Measurements from ENCODE around the gene EDA.
A peak's percentile ranks its signal among the peaks of the same experiment; 100 is the strongest.

Gene EDA

DNA sequence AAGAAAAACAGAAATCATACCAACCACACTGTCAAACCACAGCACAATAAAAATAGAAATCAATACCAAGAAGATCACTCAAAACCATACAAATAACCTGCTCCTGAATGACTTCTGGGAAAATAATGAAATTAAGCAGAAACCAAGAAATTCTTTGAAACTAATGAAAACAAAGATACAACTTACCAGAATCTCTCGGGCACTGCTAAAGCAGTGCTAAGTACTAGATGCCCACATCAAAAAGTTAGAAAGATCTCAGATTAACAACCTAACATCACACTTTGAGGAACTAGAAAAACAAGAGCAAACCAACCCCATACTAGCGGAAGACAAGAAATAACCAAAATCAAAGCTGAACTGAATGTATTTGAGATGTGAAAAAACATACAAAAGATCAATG is 400.6 kb downstream of the EDA start:
- TF ChIP-seq, protein P1, sequence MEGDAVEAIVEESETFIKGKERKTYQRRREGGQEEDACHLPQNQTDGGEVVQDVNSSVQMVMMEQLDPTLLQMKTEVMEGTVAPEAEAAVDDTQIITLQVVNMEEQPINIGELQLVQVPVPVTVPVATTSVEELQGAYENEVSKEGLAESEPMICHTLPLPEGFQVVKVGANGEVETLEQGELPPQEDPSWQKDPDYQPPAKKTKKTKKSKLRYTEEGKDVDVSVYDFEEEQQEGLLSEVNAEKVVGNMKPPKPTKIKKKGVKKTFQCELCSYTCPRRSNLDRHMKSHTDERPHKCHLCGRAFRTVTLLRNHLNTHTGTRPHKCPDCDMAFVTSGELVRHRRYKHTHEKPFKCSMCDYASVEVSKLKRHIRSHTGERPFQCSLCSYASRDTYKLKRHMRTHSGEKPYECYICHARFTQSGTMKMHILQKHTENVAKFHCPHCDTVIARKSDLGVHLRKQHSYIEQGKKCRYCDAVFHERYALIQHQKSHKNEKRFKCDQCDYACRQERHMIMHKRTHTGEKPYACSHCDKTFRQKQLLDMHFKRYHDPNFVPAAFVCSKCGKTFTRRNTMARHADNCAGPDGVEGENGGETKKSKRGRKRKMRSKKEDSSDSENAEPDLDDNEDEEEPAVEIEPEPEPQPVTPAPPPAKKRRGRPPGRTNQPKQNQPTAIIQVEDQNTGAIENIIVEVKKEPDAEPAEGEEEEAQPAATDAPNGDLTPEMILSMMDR (IDR thresholded peaks at IDR 0.05; ENCODE audit: low read depth, low read length), result no peak
- no peak for DNase-seq (ENCODE audit: extremely low read depth, low read depth)

DNA sequence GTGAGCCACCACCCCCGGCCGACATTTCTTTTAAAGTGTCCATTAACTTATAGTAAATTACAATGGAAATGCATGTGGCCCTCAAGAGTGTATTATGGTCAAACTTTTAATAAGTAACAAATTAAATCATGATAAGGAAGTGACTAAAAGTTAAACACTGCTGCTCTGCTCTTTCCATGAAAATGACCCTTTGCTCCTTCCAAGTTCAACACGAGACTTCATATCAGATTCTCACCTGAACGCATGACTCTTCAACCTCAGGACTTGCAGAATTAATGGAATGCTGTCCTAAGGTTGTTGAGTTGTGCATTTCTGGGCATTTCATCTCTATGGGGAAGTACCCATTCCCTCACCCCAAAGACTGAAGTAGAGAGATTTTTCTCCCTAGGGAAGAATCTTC is 406.7 kb downstream of the EDA start:
- no peak for DNase-seq (ENCODE audit: extremely low read depth, low read depth)
- TF ChIP-seq, protein P1 (IDR thresholded peaks at IDR 0.05; ENCODE audit: low read depth, low read length), result no peak

DNA sequence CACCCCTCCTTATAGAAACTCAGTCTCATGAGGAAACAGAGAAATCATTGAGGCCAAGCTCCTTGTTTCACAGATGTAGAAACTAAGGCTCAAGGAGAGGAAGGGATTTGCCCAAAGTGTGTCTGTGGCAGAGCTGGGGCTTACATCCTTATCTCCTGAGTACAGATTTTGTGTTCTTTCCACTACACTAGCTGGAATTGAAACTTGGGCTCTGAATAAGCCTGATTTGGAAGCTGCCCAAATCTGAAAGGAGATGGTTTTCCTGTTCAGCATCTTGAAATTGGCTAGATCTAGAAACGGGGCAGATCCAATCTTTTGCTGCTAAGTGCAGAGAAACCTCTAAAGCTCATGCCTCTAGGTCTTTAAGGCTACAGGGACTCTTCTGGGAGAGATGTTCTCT is 409.6 kb downstream of the EDA start:
- no peak for DNase-seq (ENCODE audit: extremely low read depth, low read depth)
- TF ChIP-seq, protein P1 (IDR thresholded peaks at IDR 0.05; ENCODE audit: low read depth, low read length), result no peak

DNA sequence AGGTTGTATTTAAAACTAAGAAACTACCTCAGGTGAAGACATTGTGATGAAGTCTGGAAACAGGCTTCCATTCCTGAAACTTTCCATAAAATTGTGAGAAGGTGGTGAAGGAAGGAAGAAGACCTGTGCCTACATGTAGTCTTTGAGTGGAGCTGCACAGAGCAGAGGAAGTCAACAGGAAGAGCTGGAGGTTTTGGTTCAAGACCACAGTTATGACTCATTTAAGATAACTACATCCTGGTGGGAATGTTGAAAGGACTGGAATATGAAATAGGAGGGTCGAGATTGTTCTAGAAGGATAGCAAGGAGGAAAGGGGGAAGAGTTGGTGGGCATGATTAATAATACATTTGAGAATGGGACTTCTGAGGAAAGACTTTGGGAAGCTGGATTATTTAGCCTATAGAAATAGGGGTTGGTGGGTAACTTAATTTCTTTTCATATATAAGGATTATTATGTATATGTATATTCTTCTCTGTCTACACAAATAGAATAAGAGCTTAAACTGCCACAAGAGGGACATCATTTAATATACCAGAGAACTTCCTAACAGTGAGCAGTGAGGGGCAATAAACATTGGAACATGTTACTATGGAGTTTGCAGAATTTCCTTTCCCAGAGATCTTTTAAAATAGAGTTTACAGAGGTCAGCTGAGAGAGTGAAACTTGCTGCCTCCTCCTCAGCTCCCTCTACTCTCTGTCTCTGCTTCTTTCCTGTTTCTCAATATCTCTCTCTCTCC is 410.4 kb downstream of the EDA start:
- no peak for DNase-seq (ENCODE audit: extremely low read depth, low read depth)
- TF ChIP-seq, protein P1 (IDR thresholded peaks at IDR 0.05; ENCODE audit: low read depth, low read length), result no peak

DNA sequence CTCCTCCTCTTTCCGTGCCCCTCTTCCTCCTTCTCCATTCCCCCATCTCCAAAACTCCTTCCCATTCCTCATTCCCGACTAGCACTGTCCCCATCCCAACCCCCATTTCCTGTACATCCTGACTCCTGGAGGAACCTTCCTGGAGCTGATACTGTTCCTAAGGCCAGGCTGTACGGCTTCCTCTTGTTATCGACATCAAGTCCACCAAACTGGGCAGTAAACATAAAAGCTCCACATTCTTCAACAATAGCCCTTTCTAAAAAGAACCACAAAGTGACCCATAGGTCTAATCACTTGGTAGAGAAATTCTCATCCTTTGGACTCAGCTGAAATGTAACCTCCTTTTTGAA is 410.9 kb downstream of the EDA start:
- TF ChIP-seq, protein P1 (IDR thresholded peaks at IDR 0.05; ENCODE audit: low read depth, low read length), result no peak
- DNase-seq (ENCODE audit: extremely low read depth, low read depth), result no peak

DNA sequence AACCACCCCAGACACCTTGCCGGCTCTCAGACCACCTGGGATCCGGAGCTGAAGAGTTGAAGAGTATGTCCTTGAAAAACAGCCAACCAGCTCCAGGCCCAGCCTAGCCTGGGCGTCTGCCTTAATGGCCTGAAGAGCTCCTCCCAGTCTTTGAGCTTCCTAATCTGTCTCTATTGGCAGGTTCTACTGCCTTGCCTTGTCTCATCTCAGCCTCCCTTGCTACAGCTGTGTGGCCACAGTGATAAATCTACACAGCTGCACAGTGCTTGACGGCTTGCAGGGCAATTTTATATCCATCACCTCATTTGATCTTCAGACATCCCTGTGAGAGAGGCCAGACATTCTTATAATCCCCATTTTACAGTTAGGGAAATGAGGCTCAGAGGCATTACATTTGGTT is 413.9 kb downstream of the EDA start:
- no peak for DNase-seq (ENCODE audit: extremely low read depth, low read depth)
- TF ChIP-seq, protein P1 (IDR thresholded peaks at IDR 0.05; ENCODE audit: low read depth, low read length), result no peak

DNA sequence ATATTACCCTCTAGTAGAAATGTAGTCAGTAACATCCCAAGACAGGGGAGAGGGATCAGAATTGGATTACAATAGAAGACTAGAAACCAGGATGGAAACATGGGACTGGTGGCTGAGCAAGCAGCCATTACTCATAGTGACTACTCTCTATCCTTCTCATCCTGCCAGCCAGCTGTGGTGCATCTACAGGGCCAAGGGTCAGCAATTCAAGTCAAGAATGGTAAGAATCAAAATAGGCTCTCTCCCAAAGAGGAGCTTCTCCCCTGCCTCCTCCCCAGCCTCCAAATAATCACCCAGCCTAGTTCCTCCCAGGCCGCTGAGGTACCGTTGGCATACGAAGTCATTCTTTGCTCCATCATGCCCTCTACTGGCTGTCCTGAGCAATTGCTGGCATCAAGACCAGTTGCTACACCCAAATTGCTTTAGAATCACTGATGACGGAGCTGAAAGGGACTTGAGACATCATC is 414.4 kb downstream of the EDA start:
- DNase-seq (ENCODE audit: extremely low read depth, low read depth), result peak; percentile 7
- TF ChIP-seq, protein P1 (IDR thresholded peaks at IDR 0.05; ENCODE audit: low read depth, low read length), result peak; percentile 62
